Measurements from ENCODE around the gene OR7G2.
"Not testable (repeated sequence)": the region's sequence is repeated elsewhere in the genome, so short reads cannot be mapped to it uniquely, and the experiment has no call there.

Gene OR7G2

DNA sequence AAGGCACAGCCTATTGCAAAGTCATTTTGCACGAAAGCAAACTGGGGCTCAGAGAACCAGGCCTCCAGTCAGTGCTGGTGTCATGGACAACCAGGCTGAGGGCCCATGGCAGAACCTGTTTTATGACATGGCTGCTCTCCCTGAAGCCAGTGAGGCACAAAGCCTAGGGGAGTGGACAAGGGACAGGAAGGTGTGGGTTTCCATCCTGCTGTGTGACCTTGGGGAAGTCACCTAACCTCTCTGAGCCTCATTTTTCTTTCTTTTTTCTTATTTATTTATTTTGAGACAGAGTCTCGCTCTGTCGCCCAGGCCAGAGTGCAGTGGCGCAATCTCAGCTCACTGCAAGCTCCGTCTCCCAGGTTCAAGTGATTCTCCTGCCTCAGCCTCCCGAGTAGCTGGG lies 35.6 kb downstream of the OR7G2 start:
- DNase-seq, result not testable (repeated sequence)

DNA sequence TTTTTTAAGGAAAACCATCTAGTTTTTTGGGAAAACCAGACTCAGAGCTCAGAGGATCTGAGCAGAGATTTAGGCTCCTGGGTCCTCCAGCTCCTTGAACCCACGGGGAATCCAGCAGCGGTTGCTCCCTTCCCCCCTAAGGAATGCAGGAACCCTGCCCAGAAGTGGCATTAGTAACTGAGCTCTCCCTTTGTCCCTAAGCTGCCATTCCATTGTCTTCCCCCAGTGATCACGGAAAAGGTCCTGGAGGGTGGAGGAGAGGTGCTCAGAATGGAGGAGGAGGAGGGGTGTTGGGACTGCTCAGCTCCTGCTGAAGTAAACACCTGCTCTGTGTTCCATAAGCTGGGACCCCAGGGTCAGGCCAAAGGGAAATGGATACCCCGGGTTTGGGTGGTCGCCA lies 37.2 kb downstream of the OR7G2 start:
- DNase-seq, result no peak

DNA sequence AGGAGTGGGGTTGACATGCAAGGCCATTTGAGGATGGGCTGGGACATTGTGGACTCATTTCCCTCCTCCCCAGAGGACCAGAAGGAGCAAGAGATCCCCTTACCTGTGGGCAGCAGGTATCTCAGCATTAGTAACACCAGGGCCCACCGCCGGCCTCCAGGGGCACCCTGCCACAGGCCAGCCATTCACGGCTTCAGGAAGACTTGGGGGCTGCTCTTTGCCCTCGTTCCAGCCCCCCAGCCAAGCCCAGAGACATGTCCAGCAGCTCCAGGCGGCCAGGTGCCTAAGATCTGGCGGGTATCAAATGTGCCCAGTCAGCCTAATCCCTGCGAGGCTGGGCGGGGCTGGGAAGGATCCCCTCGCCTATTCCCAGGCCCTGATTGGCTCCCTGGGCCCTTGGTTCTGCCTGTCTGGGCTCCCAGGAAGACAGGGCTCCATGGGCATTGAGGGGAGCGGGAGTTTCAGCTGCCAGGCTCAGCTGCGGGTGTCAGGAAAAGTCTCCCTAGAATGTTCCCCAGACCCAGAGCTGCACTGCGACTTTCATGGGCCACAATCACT lies 41.7 kb downstream of the OR7G2 start:
- no peak for DNase-seq

DNA sequence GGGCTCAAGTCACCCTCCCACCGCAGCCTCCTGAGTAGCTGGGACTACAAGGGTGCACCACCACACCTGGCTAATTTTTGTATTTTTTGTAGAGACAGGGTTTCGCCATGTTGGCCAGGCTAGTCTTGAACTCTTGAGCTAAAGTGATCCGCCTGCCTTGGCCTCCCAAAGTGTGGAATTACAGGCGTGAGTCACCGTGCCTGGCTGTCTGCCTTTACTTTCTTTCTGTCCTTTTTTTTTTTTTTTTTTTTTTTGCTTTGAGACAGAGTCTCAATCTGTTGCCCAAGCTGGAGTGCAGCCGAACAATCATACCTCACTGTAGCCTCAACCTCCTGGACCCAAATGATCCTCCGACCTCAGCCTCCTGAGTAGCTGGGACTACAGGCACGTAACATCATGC lies 45.4 kb downstream of the OR7G2 start:
- no peak for DNase-seq

DNA sequence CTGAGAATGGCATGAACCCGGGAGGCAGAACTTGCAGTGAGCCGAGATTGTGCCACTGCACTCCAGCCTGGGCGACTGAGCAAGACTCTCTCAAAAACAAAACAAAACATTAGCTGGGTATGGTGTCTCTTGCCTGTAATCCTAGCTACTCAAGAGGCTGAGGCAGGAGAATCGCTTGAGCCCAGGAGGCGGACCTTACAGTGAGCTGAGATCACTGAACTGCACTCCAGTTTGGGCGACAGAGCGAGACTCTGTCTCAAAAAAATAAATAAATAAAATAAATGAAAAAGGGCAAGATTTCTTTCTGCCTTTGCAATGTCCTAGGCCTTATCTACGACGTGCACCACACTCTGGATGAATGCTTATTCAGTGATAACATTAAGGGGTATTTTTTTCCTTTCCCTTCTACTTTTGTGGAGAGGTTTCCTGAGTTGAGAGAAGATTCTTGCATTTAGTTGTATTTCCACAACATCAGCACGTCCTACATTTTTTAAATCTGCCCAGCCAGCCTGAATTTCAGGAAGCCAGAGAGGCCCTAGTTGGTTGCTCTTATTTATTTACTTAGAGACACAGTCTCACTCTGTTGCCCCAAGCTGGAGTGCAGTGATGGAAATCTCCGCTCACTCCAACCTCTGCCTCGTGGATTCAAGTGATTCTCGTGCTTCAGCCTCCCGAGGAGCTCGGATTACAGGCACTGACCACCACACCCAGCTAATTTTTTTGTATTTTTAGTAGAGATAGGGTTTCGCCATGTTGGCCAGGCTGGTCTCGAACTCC lies 46.5 kb downstream of the OR7G2 start:
- no peak for DNase-seq

DNA sequence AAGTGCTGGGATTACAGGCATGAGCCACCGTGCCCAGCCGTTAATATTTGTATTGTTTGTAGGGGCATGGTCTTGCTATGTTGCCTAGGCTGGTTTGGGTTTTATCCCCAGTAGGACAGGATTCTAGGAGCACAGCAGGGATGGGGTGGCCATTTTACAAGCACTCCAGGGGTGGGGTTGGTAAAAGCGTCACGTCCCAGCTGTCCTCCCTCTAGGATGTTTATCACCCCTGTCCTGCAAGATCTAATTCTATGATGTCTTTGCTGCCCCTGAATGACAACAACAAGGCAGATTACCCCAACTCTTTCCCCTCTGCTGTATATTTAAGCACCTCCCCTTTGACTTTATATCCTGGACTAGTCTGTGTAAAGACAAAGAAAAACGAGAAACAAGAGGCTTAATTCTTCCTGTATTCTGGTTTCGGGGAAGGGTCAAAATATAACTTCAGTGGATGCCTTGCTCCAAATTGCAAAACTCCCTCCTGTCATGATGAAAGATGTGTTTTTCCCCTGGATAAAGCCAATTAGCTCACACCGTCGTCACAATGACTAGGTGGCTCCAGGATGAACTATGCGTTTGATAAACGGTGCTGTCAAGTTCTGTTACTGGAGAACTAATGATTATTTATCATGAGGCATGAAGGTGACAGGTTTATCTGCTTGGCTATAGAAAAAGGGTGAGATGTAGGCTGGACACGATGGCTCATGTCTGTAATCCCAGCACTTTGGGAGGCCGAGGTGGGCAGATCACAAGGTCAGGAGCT lies 48.2 kb downstream of the OR7G2 start:
- DNase-seq, result no peak

DNA sequence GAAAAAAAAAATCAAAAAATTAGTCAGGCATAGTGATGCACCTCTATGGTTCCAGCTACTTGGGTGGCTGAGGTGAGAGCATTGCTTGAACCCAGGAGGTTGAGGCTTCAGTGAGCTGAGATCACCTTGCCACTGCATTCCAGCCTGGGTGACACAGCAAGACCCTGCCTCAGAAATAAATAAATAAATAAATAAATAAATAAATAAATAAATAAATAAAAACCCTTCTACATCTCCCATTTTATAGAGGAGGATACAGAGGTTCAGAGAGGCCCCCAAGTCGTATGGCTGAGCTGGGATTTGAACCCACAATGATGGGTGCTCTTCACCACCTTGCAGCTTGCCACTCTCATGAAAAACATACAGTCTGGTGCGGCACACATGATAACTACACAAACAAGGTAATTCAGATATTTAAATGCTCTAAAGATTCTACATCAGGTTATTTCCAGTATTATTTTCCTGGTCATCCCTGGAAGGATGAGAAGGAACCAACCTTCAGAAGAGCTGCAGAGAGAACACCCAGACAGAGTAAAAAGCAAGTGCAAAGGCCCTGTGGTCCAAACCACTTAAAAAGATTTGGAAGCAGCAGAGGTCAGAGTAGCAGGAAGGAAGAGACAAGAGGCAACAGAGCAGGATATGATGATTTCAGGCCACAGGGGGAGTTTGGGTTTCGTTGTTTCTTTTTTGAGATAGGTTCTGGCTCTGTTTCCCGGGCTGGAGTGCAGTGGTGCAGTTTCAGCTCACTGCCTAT lies 49.6 kb downstream of the OR7G2 start:
- DNase-seq, result no peak

DNA sequence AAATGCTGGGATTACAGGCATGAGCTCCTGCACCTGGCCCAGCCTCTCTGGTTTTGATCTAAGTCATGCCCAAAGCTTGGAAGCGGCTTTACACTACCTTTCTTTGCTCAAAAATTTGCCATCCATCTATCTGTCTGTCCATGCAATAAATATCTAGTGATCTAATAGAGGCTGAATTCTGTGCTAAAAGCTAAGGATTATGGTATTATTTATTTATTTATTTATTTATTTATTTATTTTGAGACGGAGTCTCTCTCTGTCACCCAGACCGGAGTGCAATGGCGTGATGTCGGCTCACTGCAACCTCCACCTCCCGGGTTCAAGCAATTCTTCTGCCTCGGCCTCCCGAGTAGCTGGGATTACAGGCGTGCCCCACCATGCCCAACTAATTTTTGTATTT lies 51.1 kb downstream of the OR7G2 start:
- DNase-seq, result not testable (repeated sequence)

DNA sequence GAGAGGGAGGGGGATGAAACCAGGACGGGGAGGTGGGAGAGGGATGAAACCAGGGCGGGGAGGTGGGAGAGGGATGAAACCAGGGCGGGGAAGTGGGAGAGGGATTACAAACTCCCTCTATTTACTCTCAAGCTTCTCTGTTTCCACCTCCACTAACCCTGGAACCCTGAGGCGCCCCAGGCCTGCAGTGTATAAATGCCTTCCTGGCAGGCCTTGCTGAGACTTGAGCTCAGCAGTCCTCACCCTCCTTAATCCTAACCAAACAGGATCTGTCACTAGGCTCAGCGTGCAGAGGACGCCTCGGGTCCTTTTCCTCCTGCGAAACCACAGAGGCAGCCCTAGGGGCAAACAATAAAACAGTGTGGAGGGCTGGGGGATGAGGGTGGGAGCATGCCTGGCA lies 52.5 kb downstream of the OR7G2 start:
- DNase-seq, result no peak

DNA sequence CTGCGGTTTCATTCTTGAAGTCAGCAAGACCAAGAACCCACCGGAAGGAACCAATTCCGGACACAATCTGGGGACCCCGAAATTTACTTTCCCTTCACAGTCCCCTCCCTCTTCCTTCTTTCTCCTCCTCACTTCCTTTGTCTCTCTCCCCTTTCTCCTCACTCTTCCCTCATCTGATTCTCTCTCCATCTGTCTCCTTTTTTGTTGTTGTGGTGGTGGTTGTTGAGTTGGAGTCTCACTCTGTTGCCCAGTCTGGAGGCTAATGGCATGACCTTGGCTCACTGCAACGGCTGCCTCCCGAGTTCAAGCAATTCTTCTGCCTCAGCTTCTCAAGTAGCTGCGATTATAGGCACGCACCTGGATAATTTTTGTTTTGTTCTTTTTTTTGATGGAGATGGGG lies 53.1 kb downstream of the OR7G2 start:
- no peak for DNase-seq

DNA sequence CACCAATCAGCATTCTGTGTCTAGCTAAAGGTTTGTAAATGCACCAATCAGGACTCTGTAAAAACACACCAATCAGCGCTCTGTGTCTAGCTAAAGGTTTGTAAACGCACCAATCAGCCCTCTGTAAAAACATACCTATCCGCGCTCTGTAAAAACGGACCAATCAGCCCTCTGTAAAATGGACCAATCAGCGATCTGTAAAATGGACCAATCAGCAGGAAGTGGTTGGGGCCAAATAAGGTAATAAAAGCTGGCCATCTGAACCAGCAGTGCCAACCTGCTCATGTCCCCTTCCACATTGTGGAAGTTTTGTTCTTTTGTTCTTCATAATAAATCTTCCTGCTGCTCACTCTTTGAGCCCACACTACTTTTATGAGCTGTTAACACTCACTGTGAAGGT lies 53.6 kb downstream of the OR7G2 start:
- DNase-seq, result not testable (repeated sequence)

DNA sequence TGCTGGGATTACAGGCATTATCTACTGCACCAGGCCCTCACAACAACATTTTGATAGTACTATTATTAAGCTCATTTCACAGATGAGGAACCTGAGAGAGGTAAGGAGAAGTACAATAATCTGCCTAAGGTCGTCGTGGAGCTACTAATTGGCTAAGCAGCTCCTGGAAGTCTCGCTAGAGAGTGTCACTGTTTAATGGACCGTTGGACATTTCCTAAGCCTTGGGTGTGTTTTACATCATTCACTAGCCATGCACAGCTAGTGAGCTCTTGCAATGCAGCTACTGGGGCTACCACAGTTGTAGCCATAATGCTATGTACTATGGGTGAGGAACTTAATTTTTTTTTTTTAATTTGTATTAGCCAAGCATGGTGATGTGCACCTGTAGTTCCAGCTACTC lies 54.4 kb downstream of the OR7G2 start:
- DNase-seq, result no peak

Data from activated naive CD4-positive, alpha-beta T cell (primary cell).